ENCODE results near the gene SMYD3.

- TF ChIP-seq ZNF121 (tag by site-specific recombination; IDR thresholded peaks at IDR 0.05) (no peak), ZNF580 (tag by site-specific recombination; IDR thresholded peaks at IDR 0.05) (no peak), CTCF (tag by site-specific recombination; IDR thresholded peaks at IDR 0.05) (no peak), ZBTB49 (tag by site-specific recombination; IDR thresholded peaks at IDR 0.05; ENCODE audit: low read depth) (no peak), ZNF558 (tag by site-specific recombination; IDR thresholded peaks at IDR 0.05) (no peak)
Observed at GRCh38 chr1:246297279-246298265, 209.5 kb downstream of the SMYD3 start.
